Measurements from ENCODE around the gene DSP. TPM values are rescaled to one million over a fixed set of nuclear protein-coding genes. Genes with fewer than 3 reads are reported as not detected.
A peak's percentile ranks its signal among the peaks of the same experiment; 100 is the strongest.

The DSP gene, protein sequence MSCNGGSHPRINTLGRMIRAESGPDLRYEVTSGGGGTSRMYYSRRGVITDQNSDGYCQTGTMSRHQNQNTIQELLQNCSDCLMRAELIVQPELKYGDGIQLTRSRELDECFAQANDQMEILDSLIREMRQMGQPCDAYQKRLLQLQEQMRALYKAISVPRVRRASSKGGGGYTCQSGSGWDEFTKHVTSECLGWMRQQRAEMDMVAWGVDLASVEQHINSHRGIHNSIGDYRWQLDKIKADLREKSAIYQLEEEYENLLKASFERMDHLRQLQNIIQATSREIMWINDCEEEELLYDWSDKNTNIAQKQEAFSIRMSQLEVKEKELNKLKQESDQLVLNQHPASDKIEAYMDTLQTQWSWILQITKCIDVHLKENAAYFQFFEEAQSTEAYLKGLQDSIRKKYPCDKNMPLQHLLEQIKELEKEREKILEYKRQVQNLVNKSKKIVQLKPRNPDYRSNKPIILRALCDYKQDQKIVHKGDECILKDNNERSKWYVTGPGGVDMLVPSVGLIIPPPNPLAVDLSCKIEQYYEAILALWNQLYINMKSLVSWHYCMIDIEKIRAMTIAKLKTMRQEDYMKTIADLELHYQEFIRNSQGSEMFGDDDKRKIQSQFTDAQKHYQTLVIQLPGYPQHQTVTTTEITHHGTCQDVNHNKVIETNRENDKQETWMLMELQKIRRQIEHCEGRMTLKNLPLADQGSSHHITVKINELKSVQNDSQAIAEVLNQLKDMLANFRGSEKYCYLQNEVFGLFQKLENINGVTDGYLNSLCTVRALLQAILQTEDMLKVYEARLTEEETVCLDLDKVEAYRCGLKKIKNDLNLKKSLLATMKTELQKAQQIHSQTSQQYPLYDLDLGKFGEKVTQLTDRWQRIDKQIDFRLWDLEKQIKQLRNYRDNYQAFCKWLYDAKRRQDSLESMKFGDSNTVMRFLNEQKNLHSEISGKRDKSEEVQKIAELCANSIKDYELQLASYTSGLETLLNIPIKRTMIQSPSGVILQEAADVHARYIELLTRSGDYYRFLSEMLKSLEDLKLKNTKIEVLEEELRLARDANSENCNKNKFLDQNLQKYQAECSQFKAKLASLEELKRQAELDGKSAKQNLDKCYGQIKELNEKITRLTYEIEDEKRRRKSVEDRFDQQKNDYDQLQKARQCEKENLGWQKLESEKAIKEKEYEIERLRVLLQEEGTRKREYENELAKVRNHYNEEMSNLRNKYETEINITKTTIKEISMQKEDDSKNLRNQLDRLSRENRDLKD (N-terminal part only)
- polyA plus RNA-seq (ENCODE audit: insufficient read length in 4 of 4), result 10 to 100 TPM; 67.9 to 84.6 (median 81.0) TPM

DNA sequence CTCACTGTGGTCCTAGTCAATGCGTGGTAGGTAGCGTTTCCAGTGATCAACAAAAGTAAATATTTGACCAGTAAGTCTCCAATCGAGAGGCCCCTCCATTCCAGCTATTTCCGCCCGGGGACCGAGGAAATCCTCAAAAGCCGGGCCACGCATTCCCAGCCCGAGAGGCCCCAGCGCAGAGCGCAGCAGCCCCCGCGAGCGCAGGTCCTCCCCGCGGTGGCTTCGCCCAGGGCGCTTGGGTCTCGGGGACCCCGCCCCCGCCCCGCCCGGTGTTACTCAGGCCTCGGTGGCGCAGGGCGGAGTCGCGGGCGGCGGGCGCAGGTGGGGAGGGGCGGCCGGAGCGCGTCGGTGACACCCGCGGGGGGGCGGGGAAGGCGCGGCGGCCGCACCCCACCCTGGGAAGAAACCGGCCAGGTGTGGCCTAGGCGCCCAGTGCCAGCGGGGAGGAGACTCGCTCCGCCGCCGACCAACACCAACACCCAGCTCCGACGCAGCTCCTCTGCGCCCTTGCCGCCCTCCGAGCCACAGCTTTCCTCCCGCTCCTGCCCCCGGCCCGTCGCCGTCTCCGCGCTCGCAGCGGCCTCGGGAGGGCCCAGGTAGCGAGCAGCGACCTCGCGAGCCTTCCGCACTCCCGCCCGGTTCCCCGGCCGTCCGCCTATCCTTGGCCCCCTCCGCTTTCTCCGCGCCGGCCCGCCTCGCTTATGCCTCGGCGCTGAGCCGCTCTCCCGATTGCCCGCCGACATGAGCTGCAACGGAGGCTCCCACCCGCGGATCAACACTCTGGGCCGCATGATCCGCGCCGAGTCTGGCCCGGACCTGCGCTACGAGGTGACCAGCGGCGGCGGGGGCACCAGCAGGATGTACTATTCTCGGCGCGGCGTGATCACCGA, at the start of gene DSP:
DSP (plus strand) TSS at position 497 of the 890 bp plus-strand sequence; CDS start at position 742, 245 bp downstream.
- DNase-seq (ENCODE audit: low read depth in 4 of 4, low spot score in 3 of 4), result peak in 1 of 4 donors; percentile 53

DNA sequence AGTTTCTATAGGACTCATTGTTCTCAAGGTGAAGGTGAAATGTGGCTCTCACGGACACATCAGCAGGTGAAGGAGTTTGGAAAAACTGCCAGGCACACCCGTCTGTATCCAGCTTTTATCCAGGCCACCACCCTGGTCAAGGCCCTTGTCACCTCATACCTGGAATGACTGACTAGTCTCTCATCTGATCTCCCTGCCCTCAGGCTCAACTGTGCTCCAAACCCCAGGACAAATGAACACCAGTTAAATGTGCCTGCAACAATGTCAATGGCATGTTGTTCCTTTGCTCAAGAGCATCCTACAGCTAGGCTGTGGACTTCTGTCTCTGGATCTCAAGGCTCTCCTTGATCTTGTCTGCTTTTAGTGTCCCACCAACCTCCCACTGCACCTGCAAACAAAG, 47.6 kb upstream of the DSP start:
- DNase-seq (ENCODE audit: low read depth in 4 of 4, low spot score in 3 of 4), result no peak

GRCh38 chr6:7494638-7495037, 46.8 kb upstream of the DSP start:
- no peak for DNase-seq (ENCODE audit: low read depth in 4 of 4, low spot score in 3 of 4)

- DNase-seq (ENCODE audit: low read depth in 4 of 4, low spot score in 3 of 4), result no peak
Measured at GRCh38 chr6:7496266-7496875, 45.1 kb upstream of the DSP start.

- DNase-seq (ENCODE audit: low read depth in 4 of 4, low spot score in 3 of 4), result no peak
Measured at GRCh38 chr6:7500752-7501282, 40.7 kb upstream of the DSP start.

- no peak for DNase-seq (ENCODE audit: low read depth in 4 of 4, low spot score in 3 of 4)
Measured at GRCh38 chr6:7502743-7503142, 38.7 kb upstream of the DSP start.

DNA sequence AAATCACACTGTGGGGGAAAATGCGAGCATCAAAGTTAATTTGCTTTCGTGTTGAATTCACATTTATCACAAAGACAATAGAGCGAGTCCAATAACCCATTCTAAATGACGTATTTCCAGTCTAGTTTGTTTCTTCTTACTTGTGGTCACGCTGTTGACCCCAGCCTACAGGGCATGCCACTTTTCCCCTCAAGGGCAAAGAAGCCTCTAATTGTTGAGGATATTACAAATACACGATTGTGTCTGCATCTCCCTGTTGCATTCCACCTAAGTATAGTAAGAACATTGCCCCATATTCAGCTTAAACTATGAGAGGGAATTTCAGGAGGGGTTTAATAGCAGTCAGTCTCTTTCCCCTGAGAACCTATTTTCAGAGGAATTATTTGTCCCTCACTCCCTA, 37.4 kb upstream of the DSP start:
- no peak for DNase-seq (ENCODE audit: low read depth in 4 of 4, low spot score in 3 of 4)

DNA sequence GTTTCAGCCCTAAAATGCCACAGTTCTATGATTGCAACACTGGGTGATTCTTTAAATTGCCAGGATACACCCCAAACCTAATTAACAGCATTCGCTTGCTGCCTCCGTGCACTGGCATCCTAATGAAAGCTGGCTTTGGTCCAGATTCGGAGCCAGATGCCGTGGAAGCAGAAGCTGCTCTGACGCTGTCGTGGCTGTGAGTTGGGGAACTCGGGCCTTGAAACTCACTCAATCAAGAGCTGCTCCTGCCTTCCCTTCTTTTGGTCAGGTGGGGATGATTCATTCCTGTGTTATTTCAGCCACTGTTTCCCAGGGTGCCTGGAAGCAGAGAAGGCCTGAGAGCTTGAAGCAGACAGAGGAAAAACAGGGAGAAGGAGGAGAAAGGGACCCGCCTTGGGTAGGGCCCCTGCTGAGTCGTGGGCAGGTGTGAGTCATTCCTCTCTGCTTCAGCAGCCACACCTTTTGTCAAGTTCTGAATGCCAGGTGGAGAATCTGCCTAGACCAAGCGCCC, 36.2 kb upstream of the DSP start:
- peak in 3 of 4 donors; percentile 11 to 22 (median 18) for DNase-seq (ENCODE audit: low read depth in 4 of 4, low spot score in 3 of 4)

DNA sequence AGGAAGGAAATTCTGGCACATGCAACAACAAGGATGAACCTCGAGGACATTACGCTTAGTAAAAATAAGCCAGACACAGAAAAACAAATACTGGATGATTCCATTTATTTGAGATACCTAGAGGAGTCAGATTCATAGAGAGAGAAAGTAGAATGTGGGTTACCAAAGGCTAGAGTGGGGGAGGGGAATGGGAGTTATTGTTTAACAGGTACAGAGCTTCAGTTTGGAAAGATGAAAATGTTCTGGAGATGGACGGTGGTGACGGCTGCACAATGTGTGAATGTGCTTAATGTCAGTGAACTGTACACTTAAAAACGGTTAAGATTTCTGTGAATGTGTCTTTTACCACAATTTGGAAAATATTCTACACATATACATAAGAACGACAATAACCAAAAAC, 33.9 kb upstream of the DSP start:
- no peak for DNase-seq (ENCODE audit: low read depth in 4 of 4, low spot score in 3 of 4)

GRCh38 chr6:7512320-7512719, 29.2 kb upstream of the DSP start:
- DNase-seq (ENCODE audit: low read depth in 4 of 4, low spot score in 3 of 4), result no peak

DNA sequence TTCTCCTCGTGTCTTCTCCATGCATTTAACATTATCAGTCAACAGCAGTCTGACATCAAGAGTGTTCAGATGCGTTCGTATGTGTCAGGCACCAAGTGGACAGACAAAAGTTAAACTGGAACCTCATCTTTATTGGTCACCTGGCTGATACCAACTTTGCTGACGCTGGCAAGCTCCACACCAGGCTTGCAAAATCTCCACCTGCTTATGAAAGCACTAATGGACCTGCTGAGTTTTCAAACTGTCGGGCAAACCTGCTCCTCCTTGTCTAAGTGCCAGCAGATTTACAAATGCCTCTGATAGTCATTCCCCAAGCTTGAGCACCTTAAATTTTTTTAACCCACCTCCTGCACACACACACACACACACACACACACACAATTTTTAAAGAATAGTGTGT, 27.9 kb upstream of the DSP start:
- DNase-seq (ENCODE audit: low read depth in 4 of 4, low spot score in 3 of 4), result no peak

DNA sequence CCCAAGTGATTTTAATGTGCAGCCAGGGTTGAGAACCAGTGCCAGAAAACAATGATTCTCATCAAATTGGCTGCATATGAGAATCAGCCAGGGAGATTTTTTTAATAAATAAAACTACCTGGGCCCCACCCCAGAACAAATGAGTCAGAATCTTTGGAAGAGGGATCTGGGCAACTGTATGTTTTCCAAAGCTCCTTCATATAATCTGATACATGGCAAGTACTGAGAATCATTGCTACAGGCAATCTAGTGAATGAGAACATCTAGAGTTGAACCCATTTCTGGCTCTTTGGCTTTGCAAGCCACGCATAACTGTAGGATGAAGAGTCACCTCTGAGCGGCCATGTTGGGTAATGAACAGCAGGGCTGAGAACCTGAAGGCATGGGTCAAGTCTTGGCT, 26.1 kb upstream of the DSP start:
- no peak for DNase-seq (ENCODE audit: low read depth in 4 of 4, low spot score in 3 of 4)

DNA sequence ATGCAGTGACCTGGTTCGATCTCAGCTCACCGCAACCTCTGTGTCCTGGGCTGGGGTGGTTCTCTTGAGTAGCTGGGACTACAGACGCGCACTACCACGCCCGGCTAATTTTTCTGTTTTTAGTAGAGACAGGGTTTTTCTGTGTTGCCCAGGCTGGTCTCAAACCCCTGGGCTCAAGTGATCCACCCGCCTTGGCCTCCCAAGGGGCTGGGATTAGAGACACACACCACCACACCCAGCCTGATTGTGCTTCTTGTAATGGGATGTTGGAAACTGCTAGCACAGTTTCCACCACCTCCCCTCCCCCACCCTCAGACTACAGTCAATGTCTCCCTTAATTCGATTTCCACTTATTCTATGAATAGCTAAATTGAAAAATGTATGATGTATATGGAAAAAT, 22.6 kb upstream of the DSP start:
- no peak for DNase-seq (ENCODE audit: low read depth in 4 of 4, low spot score in 3 of 4)

DNA sequence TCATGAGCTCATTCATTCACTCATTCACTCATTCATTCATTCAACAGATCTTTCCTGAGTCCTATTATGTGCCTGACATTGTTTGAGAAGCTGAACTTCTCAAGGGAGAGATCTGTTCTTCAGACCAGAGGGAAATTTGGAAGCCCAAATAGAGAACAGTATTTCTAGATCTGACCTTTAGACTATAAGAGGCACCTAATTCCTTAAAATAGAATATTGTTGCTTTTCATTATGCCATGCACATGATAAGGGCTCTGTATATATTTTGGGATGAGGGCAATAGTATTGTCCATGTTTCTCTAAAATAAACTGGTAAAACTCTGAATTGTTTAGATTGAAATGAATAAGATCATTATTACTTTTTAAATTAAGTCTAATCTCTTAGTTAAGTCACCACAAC, 18.6 kb upstream of the DSP start:
- no peak for DNase-seq (ENCODE audit: low read depth in 4 of 4, low spot score in 3 of 4)

DNA sequence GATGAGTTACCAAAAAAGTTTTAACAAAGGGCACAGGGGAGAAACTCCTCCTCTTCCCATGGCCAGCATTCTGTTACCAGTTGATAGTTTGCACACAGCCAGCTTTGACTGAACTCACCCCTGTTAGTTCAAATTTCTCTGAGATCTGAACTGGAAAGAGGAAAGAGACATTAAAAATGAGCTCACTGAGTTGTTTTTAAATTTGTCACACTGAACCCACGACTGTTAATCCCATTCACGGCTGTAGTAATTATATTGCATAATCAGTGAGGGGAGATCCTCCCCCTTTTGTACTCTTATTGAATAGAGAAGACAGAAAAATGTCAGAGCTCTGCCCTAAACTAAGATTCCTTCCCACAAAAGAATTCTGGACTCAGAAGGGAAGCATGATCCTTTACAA, 17.5 kb upstream of the DSP start:
- no peak for DNase-seq (ENCODE audit: low read depth in 4 of 4, low spot score in 3 of 4)

GRCh38 chr6:7526755-7527154, 14.7 kb upstream of the DSP start:
- no peak for DNase-seq (ENCODE audit: low read depth in 4 of 4, low spot score in 3 of 4)

- no peak for DNase-seq (ENCODE audit: low read depth in 4 of 4, low spot score in 3 of 4)
Measured at GRCh38 chr6:7528565-7528964, 12.9 kb upstream of the DSP start.

- no peak for DNase-seq (ENCODE audit: low read depth in 4 of 4, low spot score in 3 of 4)
Measured at GRCh38 chr6:7529141-7529540, 12.3 kb upstream of the DSP start.

DNA sequence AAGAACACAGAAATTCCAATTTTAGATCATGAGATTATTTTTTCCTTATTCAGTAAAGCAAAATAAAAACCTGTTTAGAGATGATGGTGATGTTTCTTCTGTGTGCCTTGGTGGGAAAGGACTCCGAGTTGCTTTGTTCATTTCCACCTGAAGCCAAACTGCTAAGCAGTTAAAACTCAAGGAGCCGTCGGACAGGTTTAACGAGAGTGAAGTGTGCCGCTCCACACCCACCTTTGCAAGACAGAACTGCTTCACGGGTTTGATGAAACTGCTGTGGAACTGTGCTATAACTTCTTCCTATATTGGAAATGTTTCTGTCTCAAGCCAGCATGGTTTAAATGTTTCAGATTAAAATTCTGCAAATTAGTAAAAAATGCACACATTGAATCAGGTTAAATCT, 9.2 kb upstream of the DSP start:
- DNase-seq (ENCODE audit: low read depth in 4 of 4, low spot score in 3 of 4), result peak in 2 of 4 donors; percentile 51 to 62
